HUDEP-2 (cell line): ENCODE data around the gene MPO.
A peak's percentile ranks its signal among the peaks of the same experiment; 100 is the strongest.

ENCODE experiments used
- DNase-seq, 76 experiments: peaks; one replicate each; lab custom pipeline; 2025; ENCODE audit not compliant: unreplicated experiment in 76 of 76; lab: John Stamatoyannopoulos, UW

Gene MPO

GRCh38 chr17:58308173-58308984, 27.6 kb upstream of the MPO start:
- DNase-seq = peak in 4 of 76 experiments; percentile 7 to 13 (median 11)

- DNase-seq = no peak
Observed at GRCh38 chr17:58307468-58308172, 26.9 kb upstream of the MPO start.

GRCh38 chr17:58306131-58306951, 25.6 kb upstream of the MPO start:
- no peak for DNase-seq

- no peak for DNase-seq
Observed at GRCh38 chr17:58305626-58306025, 24.9 kb upstream of the MPO start.

GRCh38 chr17:58304750-58305486, 24.2 kb upstream of the MPO start:
- DNase-seq = no peak

- peak in 52 of 76 experiments; percentile 2 to 69 (median 38) for DNase-seq
Observed at GRCh38 chr17:58303971-58304749, 23.4 kb upstream of the MPO start.

GRCh38 chr17:58302919-58303585, 22.3 kb upstream of the MPO start:
- no peak for DNase-seq

- DNase-seq = no peak
Observed at GRCh38 chr17:58302171-58302918, 21.6 kb upstream of the MPO start.

- DNase-seq = no peak
Observed at GRCh38 chr17:58301504-58302150, 20.9 kb upstream of the MPO start.

- no peak for DNase-seq
Observed at GRCh38 chr17:58300336-58300735, 19.6 kb upstream of the MPO start.

- DNase-seq = no peak
Observed at GRCh38 chr17:58294034-58294433, 13.3 kb upstream of the MPO start.

- DNase-seq = no peak
Observed at GRCh38 chr17:58291246-58291645, 10.5 kb upstream of the MPO start.

GRCh38 chr17:58289869-58290268, 9.1 kb upstream of the MPO start:
- peak in 35 of 76 experiments; percentile 3 to 51 (median 13) for DNase-seq

- DNase-seq = no peak
Observed at GRCh38 chr17:58285422-58285810, 4.7 kb upstream of the MPO start.

GRCh38 chr17:58284613-58285421, 4.1 kb upstream of the MPO start:
- no peak for DNase-seq

- no peak for DNase-seq
Observed at GRCh38 chr17:58283674-58284612, 3.2 kb upstream of the MPO start.
